Stimulated activated CD4-positive, alpha-beta T cell treated with anti-CD3 and anti-CD28 coated beads, Interleukin-1b, Interleukin-23, amount 100 ng/mL, for 24 hours (primary cell): ENCODE measurements around the gene LSR.

ENCODE experiments used
- DNase-seq, 4 experiments: peaks; one replicate each; pipeline ENCODE4 v3.0.0-alpha.2; 2020; ENCODE audit warnings: low read depth in 4 of 4, low spot score in 1 of 4

Gene LSR

DNA sequence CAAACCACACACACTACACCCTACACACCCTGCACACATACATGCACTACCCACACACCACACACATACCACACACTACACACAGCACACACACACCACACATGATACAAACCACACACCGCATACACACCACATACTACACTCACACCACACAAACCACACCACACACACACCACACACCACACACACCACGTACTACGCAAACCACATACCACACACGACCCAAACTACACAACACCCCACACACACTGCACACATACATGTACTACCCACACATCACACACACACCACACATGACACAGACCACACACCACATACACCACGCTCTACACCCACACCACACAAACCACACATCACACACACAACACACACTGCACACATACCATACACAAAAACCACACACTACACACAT is 49.8 kb downstream of the LSR start:
- no peak for DNase-seq

DNA sequence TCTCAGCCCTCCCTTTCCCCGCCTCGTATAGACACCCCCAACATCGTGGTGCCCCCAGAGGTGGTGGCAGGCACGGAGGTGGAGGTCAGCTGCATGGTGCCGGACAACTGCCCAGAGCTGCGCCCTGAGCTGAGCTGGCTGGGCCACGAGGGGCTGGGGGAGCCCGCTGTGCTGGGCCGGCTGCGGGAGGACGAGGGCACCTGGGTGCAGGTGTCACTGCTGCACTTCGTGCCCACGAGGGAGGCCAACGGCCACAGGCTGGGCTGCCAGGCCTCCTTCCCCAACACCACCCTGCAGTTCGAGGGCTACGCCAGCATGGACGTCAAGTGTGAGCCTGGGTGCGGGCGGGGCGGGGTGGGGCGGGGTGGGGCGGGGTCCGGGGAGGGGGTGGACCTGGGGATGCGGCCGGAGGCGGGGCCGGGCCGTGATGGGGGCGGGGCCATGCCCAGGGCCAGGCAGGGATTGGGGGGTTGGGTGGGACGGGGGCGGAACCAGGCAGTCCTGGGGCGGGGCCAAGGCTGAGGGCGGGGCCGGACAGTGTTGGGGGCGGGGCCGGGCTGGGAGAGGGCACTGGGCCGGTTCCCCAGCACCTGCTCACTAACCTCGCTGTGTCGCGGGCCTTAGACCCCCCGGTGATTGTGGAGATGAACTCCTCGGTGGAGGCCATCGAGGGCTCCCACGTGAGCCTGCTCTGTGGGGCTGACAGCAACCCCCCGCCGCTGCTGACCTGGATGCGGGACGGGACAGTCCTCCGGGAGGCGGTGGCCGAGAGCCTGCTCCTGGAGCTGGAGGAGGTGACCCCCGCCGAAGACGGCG is 50.9 kb downstream of the LSR start:
- DNase-seq = no peak

DNA sequence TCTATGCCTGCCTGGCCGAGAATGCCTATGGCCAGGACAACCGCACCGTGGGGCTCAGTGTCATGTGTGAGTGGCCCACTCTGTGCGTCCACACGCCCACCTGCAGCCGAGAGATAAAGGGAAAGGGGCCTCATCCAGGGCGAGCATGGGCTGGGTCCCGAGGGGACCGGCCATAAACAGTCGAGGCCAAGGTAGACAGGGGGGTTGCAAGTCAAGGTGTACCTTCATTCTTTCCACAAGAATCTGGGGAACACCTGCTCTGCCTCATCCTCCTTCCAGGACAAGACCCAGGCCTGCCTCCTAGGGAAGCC is 51.5 kb downstream of the LSR start:
- DNase-seq = no peak

DNA sequence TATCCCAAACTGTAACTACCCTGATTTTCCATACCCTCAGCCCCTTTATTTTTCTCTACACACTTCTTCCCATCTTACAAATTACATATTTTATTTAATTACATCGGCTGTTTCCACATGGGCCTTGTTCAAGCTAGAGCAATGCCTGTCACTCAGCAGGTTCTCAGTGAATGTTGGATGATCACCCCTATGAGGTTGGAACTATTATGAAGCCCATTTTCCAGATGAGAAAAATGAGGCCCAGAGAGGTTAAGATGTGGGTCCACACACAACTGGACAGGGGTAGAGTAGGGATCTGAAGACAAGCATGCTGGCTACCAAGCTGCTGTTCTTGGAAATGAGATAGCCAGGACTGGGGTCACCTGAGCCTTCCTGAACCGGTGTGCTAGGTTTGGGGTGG is 53.2 kb downstream of the LSR start:
- DNase-seq = no peak

DNA sequence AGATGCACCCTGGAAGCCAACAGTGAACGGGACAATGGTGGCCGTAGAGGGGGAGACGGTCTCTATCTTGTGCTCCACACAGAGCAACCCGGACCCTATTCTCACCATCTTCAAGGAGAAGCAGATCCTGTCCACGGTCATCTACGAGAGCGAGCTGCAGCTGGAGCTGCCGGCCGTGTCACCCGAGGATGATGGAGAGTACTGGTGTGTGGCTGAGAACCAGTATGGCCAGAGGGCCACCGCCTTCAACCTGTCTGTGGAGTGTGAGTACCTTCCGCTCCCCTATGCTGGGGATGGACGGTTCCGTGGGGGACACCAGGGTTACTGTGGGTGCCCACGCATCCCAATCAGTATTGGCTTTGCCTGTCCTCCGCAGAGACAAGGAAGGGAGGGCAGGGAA is 53.6 kb downstream of the LSR start:
- no peak for DNase-seq

DNA sequence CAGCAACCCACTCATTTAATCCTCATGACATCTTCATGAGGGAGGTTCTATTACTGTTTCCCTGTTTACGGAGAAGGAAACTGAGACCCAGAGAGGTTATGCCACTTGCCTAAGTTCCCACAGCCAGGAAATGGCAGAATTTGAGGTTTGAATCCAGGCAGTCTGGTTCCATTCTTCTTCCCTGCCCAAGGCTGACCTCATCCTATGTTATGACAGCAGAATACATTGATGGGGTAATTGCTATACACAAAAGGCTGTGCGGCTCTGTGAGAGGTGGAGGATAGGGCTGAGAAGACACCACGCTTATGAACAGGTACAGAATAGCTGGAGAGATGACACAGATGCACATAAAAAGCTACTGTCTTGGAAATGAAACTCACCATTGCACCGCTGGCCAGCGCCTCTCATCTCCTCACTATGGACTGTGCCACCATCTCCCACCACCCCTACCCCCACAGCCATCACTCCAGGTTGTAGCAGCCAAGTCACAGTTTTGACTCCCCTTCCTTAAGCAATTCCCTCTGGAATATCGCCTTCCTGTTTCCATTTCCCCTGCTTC is 54.6 kb downstream of the LSR start:
- DNase-seq = no peak

DNA sequence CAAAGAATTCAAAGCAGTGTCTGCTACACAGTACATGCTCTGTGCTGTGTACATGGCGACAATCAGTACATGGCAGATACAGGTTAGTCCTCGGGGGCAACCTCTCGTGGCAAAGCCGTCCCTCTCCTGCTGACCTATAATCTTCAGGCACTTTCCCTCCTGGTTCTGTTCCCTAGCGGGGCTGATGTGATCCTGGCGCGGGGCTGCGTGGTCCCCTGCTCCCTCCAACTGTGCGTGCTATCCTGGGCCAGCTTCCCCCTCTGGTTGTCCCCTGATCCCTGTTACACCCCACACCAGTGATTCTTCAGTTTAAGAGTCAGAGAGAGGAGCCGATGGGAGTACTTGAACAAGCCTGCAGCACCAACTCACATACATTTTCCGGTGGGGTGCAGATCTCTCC is 55.2 kb downstream of the LSR start:
- no peak for DNase-seq

DNA sequence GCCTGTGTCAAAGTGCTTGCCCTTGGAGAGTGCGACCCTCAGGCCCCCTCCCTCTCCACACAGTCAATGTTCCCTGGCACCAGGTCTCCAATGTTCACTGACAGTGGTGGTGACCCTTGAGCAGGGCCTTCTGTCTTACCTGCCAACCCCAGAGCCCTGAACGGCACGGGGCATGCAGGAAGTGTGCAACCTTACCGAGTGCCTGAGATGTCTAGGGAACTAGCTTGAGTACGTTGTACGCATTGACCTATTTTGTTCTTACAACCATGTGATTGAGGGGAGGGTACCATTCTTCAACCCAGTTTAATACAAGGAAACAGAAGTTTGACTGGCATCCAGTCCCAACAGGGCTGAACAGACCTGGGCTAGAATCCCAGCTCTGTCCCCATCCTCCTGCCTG is 56.4 kb downstream of the LSR start:
- DNase-seq = no peak

DNA sequence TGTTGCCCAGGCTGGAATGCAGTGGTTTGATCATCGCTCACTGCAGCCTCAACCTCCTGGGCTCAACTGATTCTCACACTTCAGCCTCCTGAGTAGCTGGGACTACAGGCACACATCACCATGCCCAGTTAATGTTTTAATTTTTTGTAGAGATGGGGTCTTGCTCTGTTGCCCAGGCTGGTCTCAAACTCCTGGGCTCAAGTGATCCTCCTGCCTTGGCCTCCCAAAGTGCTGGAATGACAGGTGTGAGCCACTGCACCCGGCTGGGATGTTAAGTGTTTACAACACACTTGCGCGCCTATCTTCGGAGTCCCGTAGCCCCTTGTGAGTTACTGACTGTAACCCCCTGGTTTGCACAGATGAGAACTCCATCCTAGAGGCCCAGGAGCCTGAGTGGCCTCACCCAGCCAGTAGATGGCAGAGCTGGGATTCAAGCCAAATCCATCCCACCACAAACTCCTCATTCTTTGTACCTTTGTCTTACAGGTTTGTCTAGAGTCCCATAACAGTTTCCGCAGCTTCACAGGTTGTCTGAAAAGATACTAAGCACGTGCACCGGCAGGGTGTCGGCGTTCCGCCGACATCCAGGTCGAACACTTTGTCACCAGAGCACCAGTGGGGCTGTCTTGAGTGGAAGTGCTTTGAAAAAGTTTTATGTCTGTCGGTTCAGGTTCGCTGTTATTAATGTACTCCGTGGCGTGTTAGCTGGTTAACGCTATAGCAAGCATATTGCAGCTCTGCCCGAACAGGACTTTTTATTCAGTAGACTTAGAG is 57.9 kb downstream of the LSR start:
- no peak for DNase-seq

DNA sequence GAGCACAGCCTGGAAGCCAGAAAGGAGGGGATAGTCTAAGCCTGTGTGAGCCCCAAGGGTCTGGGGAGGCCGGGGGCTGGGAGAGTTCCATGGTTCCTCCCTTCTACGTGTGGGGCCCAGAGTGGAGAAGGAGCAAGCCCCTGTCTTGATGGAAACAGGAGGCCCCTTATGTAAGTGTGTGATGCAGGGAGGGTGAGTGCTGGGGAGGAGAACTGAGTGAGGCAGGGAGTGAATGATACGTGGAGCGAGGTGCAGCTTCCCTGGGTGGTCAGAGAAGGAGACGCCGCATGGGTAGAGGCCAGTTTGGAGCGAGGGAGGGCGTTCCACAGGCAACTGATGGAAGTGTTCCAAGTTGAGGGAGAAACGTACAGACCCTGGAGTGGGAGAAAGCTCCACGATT is 59.1 kb downstream of the LSR start:
- DNase-seq = no peak

DNA sequence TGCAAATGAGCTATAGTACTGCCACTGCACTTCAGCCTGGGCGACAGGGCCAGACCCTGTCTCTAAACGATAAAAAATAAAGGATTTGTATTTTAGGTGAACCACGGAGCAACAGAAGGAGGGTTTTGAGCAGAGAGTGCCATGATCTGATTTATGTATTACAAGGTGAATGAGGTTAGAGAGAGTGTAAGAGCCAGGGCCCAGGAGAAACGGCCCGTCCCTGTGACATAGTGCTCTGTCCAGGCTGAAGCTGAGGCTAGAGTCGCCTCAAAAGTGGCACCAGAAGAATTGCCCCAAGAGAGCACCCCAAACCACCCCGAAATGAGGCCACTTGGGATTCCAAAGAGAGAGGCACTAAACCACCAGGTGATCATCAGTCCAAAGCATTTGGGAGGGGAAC is 60.1 kb downstream of the LSR start:
- DNase-seq = no peak

DNA sequence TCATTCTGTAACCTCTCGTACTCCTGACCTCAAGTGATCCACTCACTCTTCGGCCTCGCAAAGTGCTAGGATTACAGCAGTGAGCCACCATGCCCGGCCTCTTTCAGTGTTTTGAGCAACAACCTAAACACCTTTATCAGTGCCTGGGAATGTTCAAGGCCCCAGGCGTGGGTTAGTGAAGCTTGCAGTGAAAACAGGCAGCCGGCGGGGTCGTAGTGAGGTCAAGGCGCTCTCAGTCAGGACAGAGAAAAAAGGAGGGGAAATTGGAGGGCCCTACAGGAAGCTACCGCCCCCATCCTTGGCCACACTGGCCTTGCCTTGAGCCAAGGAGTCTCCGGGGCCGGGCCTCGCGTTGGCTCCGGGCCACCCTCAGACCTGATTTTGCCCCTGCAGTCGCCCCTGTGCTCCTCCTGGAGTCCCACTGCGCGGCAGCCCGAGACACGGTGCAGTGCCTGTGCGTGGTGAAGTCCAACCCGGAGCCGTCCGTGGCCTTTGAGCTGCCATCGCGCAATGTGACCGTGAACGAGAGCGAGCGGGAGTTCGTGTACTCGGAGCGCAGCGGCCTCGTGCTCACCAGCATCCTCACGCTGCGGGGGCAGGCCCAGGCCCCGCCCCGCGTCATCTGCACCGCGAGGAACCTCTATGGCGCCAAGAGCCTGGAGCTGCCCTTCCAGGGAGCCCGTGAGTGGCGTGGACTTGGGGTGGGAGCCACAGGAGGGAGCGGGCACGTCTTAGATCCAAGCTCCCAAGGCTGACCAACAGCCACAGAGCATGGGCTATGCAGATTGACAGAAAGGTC is 60.9 kb downstream of the LSR start:
- no peak for DNase-seq

DNA sequence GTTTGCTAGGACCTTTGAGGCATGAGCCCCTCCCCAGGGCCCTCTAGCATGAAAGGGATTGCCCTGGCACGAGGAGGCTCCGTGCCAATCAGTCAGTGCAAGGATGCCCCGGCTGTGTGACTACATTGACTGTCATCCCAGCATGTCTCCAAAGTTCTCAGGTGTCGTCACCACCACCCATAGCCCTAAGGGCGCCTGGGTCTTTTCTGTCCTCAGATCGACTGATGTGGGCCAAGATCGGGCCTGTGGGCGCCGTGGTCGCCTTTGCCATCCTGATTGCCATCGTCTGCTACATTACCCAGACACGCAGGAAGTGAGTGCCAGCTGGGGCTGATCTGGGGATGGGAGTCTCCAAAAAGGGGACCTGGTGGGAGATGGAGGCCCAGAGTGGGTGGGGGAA is 61.5 kb downstream of the LSR start:
- no peak for DNase-seq

DNA sequence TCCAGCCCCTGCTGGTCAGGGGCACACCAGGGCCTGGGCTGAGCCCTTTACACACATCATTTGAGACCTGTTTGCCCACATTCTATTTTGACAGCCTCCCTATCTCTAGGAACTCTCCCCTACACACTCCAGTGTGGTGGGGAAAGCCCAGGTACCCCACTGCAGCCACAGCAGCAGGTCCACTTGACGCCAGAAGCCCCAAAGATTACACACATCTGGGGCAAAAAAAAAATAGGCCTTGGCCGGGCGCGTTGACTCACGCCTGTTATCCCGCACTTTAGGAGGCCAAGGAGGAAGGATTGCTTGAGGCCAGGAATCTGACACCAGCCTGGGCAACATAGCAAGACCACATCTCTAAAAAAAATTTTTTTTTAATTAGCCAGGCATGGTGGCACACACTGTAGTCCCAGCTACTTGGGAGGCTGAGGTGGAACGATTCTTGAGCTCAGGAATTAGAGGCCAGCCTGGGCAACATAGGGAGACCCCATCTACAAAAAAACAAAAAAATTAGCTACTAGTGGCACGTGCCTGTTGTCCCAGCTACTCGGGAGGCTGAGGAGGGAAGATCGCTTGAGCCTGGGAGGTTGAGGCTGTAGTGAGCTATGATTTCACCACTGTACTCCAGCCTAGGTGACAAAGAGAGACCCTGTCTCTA is 62.1 kb downstream of the LSR start:
- DNase-seq = no peak

DNA sequence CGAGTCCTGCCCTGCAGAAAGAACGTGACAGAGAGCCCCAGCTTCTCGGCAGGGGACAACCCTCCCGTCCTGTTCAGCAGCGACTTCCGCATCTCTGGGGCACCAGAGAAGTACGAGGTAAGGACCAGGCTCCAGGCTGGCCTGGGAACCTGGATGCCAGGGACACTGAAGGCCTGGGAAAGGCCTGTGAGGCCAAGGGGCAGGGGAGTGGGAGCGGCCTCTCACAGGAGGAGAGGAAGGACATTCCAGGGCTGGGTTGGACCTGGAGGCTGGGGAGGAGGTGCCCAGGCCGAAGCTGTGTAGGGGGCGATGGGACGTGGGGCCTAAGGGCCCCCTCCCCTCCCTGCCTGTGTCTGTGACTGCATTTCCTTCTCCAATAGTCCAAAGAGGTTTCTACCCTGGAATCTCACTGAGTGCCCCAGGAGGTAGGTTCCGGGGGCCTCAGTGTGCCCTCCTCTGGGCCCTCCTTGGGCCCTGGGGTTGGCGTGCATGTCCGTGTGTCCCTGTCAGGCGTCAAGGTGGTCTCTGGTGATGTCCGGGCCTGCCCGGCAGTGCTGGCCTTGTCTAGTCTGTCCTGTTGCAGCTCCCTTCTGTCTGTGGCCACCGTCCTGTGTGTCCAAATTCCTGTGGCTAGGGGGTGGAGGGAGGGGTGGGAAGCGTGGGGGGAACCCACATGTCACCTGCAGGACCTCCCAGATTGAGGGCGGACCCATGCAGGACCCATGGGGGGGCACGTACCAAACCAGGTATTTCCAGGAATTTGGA is 63.3 kb downstream of the LSR start:
- DNase-seq = no peak

DNA sequence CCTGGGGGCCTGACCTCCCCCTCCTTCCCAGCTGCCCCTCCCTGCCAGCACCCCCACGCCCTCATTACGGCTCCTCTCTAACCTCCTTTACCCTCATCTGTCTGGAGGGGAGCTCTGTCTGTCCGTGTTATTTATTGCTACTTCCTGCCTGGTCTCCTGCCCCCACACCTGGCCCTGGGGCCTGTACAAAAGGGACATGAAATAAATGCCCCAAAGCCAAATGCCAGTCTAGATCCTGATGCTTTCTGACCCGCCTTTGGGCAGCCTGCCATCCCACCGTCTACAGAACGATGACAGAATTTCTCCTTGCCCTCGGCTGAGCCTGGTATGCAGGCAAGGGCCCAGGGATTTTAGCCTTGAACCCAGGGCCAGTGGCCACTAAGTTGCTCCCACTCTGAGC is 64.8 kb downstream of the LSR start:
- DNase-seq = no peak

DNA sequence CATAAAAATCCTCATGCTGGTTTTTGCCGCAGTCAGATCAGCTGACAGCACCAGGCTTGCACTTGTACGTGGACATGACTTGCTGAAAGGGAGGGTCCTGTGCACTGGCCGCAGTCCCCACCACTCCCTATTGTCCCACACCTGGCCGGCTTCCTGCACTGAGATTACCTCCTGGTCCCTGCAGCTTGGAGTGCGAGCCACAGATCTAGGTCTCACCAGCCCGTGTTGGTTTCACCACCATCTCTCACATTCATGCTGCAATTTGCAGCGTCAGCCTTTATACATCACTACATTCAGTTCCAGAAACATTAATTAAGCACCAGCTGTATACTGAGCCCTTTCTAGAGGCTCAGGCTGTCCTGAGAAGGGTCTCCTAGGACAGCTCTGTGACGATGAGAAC is 65.2 kb downstream of the LSR start:
- DNase-seq = no peak

DNA sequence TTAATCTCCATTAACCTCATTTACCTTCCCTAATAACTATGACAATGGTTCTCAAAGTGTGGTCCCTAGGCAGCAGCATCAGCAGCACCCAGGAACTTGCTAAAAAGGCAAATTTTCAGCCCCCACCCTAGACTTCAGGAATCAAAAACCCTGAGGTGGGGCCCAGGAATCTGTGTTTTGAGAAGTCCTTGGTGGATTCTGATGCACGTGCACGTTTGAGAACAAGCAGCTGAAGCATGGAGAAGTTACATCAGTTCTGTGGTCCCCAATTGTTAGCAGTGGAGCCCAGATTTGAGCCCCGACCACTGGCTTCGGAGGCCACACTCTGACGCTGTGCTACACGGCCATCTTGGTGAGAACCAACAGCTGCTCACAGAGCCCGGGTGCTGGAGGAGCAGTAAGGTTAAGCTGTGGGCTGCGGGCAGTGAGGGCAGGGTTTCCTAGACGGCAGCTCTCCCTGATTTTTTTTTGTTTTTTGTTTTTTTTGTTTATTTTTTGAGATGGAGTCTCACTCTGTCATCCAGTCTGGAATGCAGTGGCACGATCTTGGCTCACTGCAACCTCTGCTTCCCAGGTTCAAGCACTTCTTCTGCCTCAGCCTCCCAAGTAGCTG is 66.2 kb downstream of the LSR start:
- DNase-seq = no peak

DNA sequence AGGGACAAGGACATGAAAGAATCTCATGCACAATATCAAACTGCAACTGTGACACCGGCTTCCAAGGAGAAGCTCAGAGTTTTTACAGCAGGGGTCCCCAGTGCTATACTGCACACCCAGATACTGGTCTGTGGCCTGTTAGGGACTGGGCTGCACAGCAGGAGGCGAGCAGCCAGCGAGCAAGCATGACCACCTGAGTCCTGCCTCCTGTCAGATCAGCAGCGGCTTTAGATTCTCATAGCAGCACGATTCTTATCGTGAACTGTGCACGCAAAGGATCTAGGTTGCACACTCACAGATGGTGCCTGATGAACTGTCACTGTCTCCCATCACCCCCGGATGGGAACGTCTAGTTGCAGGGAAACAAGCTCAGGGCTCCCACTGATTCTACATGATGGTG is 67.1 kb downstream of the LSR start:
- DNase-seq = no peak

DNA sequence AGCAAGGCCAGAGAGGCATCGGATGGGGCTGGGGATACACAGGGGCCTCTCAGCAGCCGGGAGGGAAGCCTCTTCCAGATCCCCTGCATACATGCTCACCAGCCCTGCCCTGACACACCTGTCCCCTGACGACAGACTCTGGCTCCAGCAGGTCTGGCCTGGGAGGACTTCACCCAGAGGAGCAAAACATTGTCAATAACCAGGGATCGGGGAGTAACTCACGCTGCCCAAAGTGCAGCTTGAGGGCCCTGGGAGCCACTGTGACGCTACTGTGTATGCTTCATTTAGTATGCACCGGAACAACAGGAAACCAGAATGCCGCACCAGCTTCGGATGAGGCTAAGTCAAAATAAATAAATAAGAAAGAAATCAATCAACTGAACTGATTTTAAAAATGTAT is 67.8 kb downstream of the LSR start:
- DNase-seq = no peak
